Esophagus muscularis mucosa (tissue), 4 donors: ENCODE results near the gene NUDT3.

Experiments used
- CTCF ChIP-seq, 3 experiments: fragments of 200-600 bp in 2 of 3; fragments of 450-650 bp in 1 of 3; sonication (generic) in 2 of 3; IDR thresholded peaks; one replicate each; pipeline ENCODE4 v1.5.1; 2017 to 2019; ENCODE audit warnings: antibody characterized with exemption in 3 of 3, mild to moderate bottlenecking in 2 of 3, moderate library complexity in 1 of 3
- EP300 ChIP-seq: sonication (generic); formaldehyde crosslinking; IDR thresholded peaks from one replicate; pipeline ENCODE4 v1.6.1; 2017; ENCODE audit warnings: antibody characterized with exemption
- POLR2A ChIP-seq: fragments of 450-650 bp; IDR thresholded peaks from one replicate; pipeline ENCODE4 v1.6.1; 2017; ENCODE audit warnings: antibody characterized with exemption, moderate library complexity, mild to moderate bottlenecking, low read depth
- POLR2AphosphoS5 ChIP-seq, 2 donors: sonication (generic); formaldehyde crosslinking; IDR thresholded peaks; one replicate each; pipeline ENCODE4 v1.6.1; 2017; ENCODE audit warnings: antibody characterized with exemption in 2 of 2

GRCh38 chr6:34340394-34340793 is 52.1 kb downstream of the NUDT3 start:
- no peak for TF ChIP-seq CTCF (IDR thresholded peaks at IDR 0.05)
- TF ChIP-seq POLR2A = no peak
- no peak for TF ChIP-seq POLR2AphosphoS5 (IDR thresholded peaks at IDR 0.05)
- no peak for TF ChIP-seq EP300
